ENCODE measurements around the gene AEBP2.

The AEBP2 gene

DNA sequence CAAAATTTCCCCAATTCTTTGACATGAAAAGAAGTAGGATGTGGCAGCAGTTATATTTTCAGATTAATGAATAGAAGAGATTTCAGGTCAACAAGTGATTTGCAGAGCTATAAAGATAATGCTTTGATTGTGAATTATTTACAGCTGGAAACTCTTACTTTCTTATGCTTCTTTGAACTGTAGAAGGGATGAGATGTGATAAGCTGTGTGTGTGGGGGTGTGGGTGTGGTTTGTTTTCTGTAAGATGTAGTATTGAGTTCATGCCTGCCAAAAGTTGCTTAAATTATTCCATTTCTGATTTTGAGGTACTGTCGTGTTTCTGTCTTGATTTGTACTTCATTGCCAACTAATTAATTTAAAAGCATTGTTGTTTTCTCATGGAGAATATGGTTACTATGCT lies 22.7 kb downstream of the AEBP2 start:
- peaks cover 60% of the 10 kb centered on the region for H3K79me2 ChIP-seq (ENCODE audit: insufficient read depth, low read depth)
- no peak overlapping the region for H2AFZ ChIP-seq (ENCODE audit: low read depth)
- H3K27me3 ChIP-seq (ENCODE audit: insufficient read depth, low read depth) = no peaks in the 10 kb centered on the region
- TF ChIP-seq, protein P1, sequence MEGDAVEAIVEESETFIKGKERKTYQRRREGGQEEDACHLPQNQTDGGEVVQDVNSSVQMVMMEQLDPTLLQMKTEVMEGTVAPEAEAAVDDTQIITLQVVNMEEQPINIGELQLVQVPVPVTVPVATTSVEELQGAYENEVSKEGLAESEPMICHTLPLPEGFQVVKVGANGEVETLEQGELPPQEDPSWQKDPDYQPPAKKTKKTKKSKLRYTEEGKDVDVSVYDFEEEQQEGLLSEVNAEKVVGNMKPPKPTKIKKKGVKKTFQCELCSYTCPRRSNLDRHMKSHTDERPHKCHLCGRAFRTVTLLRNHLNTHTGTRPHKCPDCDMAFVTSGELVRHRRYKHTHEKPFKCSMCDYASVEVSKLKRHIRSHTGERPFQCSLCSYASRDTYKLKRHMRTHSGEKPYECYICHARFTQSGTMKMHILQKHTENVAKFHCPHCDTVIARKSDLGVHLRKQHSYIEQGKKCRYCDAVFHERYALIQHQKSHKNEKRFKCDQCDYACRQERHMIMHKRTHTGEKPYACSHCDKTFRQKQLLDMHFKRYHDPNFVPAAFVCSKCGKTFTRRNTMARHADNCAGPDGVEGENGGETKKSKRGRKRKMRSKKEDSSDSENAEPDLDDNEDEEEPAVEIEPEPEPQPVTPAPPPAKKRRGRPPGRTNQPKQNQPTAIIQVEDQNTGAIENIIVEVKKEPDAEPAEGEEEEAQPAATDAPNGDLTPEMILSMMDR (conservative IDR thresholded peaks at IDR 0.05; ENCODE audit: low read depth, low read length) = no peak
- no peak overlapping the region for H3K4me2 ChIP-seq
- H3K27ac ChIP-seq = no peak overlapping the region
- H3K9ac ChIP-seq = no peak overlapping the region
- no peaks in the 10 kb centered on the region for H3K36me3 ChIP-seq (ENCODE audit: insufficient read depth)
- H4K20me1 ChIP-seq (ENCODE audit: insufficient read depth) = peaks cover 16% of the 10 kb centered on the region; the same call in 1 of the 2 replicates
- H3K4me3 ChIP-seq (IDR thresholded peaks at IDR 0.05; ENCODE audit: insufficient read depth, low read depth, low read length) = no peak overlapping the region
- H3K4me1 ChIP-seq (ENCODE audit: low read depth, poor library complexity, severe bottlenecking) = no peaks in the 10 kb centered on the region

DNA sequence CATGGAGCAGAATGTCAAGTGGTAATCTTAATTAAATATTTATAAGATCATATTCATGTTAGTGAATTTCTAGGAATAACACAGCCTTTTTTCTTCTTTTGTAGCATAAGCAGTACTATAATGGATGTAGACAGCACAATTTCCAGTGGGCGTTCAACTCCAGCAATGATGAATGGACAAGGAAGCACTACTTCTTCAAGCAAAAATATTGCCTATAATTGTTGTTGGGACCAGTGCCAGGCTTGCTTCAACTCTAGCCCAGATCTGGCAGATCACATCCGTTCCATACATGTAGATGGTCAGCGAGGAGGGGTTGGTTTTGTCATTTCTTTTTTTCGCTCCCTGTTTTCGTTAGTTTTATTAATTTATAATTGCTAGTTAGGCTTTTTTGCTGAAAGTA lies 23.1 kb downstream of the AEBP2 start:
- H3K9ac ChIP-seq = no peak overlapping the region
- no peak overlapping the region for H3K4me3 ChIP-seq (IDR thresholded peaks at IDR 0.05; ENCODE audit: insufficient read depth, low read depth, low read length)
- TF ChIP-seq, protein P1 (conservative IDR thresholded peaks at IDR 0.05; ENCODE audit: low read depth, low read length) = no peak
- no peak overlapping the region for H3K4me2 ChIP-seq
- peaks cover 16% of the 10 kb centered on the region; the same call in 1 of the 2 replicates for H4K20me1 ChIP-seq (ENCODE audit: insufficient read depth)
- no peaks in the 10 kb centered on the region for H3K27me3 ChIP-seq (ENCODE audit: insufficient read depth, low read depth)
- no peaks in the 10 kb centered on the region for H3K36me3 ChIP-seq (ENCODE audit: insufficient read depth)
- no peak overlapping the region for H2AFZ ChIP-seq (ENCODE audit: low read depth)
- no peaks in the 10 kb centered on the region for H3K4me1 ChIP-seq (ENCODE audit: low read depth, poor library complexity, severe bottlenecking)
- H3K27ac ChIP-seq = no peak overlapping the region
- H3K79me2 ChIP-seq (ENCODE audit: insufficient read depth, low read depth) = peaks cover 56% of the 10 kb centered on the region

DNA sequence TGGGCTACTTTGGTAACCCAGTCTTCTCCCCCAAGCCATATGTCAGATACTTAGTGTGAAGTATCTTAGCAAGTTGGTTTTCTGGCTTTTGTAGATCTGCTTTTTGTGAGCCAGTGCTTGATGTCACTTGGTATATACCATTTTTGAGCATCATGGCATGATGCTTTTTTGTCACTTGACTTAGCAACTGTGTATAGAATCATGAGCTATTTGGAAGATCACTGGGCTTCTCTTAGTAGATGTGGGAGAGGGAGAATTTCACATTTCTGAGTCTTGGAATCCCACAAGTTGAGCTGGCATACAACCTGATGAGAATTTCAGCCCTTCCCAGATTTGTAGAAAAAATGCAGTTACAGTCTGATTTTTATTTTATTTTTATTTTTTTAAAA lies 24.9 kb downstream of the AEBP2 start:
- TF ChIP-seq, protein P1 (conservative IDR thresholded peaks at IDR 0.05; ENCODE audit: low read depth, low read length) = no peak
- H4K20me1 ChIP-seq (ENCODE audit: insufficient read depth) = peaks cover 11% of the 10 kb centered on the region; the same call in 1 of the 2 replicates

DNA sequence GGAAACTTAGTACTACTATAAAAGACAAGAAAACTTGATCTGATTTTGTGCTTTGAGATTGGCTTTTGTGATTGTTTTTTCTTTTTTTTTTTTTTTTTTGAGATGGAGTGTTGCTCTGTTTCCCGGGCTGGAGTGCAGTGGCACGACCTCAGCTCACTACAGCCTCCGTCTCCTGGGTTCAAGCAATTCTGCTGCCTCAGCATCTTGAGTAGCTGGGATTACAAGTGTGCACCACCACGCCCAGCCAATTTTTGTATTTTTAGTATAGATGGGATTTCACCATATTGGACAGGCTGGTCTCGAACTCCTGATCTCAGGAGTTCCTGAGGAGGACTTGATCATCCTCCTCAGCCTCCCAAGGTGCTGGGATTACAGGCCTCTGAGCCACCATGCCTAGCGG lies 26.4 kb downstream of the AEBP2 start:
- Histone ChIP-seq H3K4me3 (IDR thresholded peaks at IDR 0.05; ENCODE audit: insufficient read depth, low read depth, low read length) (no peak overlapping the region), H3K27ac (no peak overlapping the region), H3K9ac (no peak overlapping the region), H2AFZ (ENCODE audit: low read depth) (no peak overlapping the region), H3K36me3 (ENCODE audit: insufficient read depth) (no peaks in the 10 kb centered on the region), H3K79me2 (ENCODE audit: insufficient read depth, low read depth) (peaks cover 24% of the 10 kb centered on the region), H3K4me2 (no peak overlapping the region), H4K20me1 (ENCODE audit: insufficient read depth) (peaks cover 11% of the 10 kb centered on the region; the same call in 1 of the 2 replicates), H3K4me1 (ENCODE audit: low read depth, poor library complexity, severe bottlenecking) (no peaks in the 10 kb centered on the region), H3K27me3 (ENCODE audit: insufficient read depth, low read depth) (no peaks in the 10 kb centered on the region)
- TF ChIP-seq, protein P1 (conservative IDR thresholded peaks at IDR 0.05; ENCODE audit: low read depth, low read length) = no peak

More for the DNA sequence above, 24.9 kb downstream of the AEBP2 start:
- Histone ChIP-seq H3K36me3 (ENCODE audit: insufficient read depth) (no peaks in the 10 kb centered on the region), H3K4me3 (IDR thresholded peaks at IDR 0.05; ENCODE audit: insufficient read depth, low read depth, low read length) (no peak overlapping the region), H3K79me2 (ENCODE audit: insufficient read depth, low read depth) (peaks cover 39% of the 10 kb centered on the region), H3K4me1 (ENCODE audit: low read depth, poor library complexity, severe bottlenecking) (no peaks in the 10 kb centered on the region), H3K27ac (no peak overlapping the region), H2AFZ (ENCODE audit: low read depth) (no peak overlapping the region), H3K9ac (no peak overlapping the region), H3K27me3 (ENCODE audit: insufficient read depth, low read depth) (no peaks in the 10 kb centered on the region), H3K4me2 (no peak overlapping the region)
